Tibial nerve (tissue), 3 donors: ENCODE results near the gene PRPSAP1.

ENCODE experiments used
- CTCF ChIP-seq, 5 experiments: fragments of 200-600 bp in 3 of 5; fragments of 450-650 bp in 2 of 5; sonication (generic) in 3 of 5; IDR thresholded peaks; one replicate each; pipeline ENCODE4 v1.5.1; 2016 to 2019; ENCODE audit warnings: antibody characterized with exemption in 5 of 5, mild to moderate bottlenecking in 3 of 5, moderate library complexity in 2 of 5
- POLR2A ChIP-seq, 2 donors: fragments of 450-650 bp; IDR thresholded peaks; one replicate each; pipeline ENCODE4 v1.6.1; 2017; ENCODE audit warnings: antibody characterized with exemption in 2 of 2, mild to moderate bottlenecking in 2 of 2, moderate library complexity in 2 of 2

GRCh38 chr17:76350463-76350862 lies 3.3 kb downstream of the PRPSAP1 start:
- TF ChIP-seq CTCF (IDR thresholded peaks at IDR 0.05) (no peak), POLR2A (IDR thresholded peaks at IDR 0.05) (no peak)
